Measurements from ENCODE around the gene PLPPR3.
A peak's percentile ranks its signal among the peaks of the same experiment; 100 is the strongest.

PLPPR3 gene

GRCh38 chr19:821825-822503 is at the start of gene PLPPR3:
Gene PLPPR3, minus strand, starts transcription at chr19:821955. Its CDS starts 396 bp downstream, at chr19:821559.
- DNase-seq (ENCODE audit: low spot score) = no peak

GRCh38 chr19:870963-871401 is 49.2 kb upstream of the PLPPR3 start:
- DNase-seq (ENCODE audit: low spot score) = no peak

GRCh38 chr19:870314-870713 is 48.6 kb upstream of the PLPPR3 start:
- DNase-seq (ENCODE audit: low spot score) = no peak

GRCh38 chr19:869245-870177 is 47.8 kb upstream of the PLPPR3 start:
- no peak for DNase-seq (ENCODE audit: low spot score)

- no peak for DNase-seq (ENCODE audit: low spot score)
These were observed 46.9 kb upstream of the PLPPR3 start for GRCh38 chr19:868458-869244.

- no peak for DNase-seq (ENCODE audit: low spot score)
These were observed 46.2 kb upstream of the PLPPR3 start for GRCh38 chr19:867855-868457.

GRCh38 chr19:867301-867793 is 45.6 kb upstream of the PLPPR3 start:
- no peak for DNase-seq (ENCODE audit: low spot score)

- DNase-seq (ENCODE audit: low spot score) = no peak
These were observed 45.1 kb upstream of the PLPPR3 start for GRCh38 chr19:866769-867300.

- no peak for DNase-seq (ENCODE audit: low spot score)
These were observed 41.5 kb upstream of the PLPPR3 start for GRCh38 chr19:863315-863620.

GRCh38 chr19:862581-863314 is 41.0 kb upstream of the PLPPR3 start:
- peak; percentile 69 for DNase-seq (ENCODE audit: low spot score)

GRCh38 chr19:861756-862580 is 40.2 kb upstream of the PLPPR3 start:
- DNase-seq (ENCODE audit: low spot score) = peak; percentile 52

GRCh38 chr19:861141-861755 is 39.5 kb upstream of the PLPPR3 start:
- no peak for DNase-seq (ENCODE audit: low spot score)

GRCh38 chr19:858868-859843 is 37.4 kb upstream of the PLPPR3 start, which contains the start of gene CFD:
Gene CFD, plus strand, starts transcription at chr19:859664. Its CDS starts 26 bp downstream, at chr19:859690.
- DNase-seq (ENCODE audit: low spot score) = no peak

- no peak for DNase-seq (ENCODE audit: low spot score)
These were observed 36.5 kb upstream of the PLPPR3 start for GRCh38 chr19:858284-858683.

GRCh38 chr19:855566-856120 is 33.9 kb upstream of the PLPPR3 start:
- no peak for DNase-seq (ENCODE audit: low spot score)

- no peak for DNase-seq (ENCODE audit: low spot score)
These were observed 33.4 kb upstream of the PLPPR3 start for GRCh38 chr19:855142-855541.

GRCh38 chr19:854549-854948 is 32.8 kb upstream of the PLPPR3 start:
- DNase-seq (ENCODE audit: low spot score) = no peak
